Measurements from ENCODE around the gene RUNX3.

RUNX3 gene

GRCh38 chr1:24861821-24862727 lies 68.0 kb downstream of the RUNX3 start:
- DNase-seq = no peak

- no peak for DNase-seq
Measured at GRCh38 chr1:24860841-24861240, 69.2 kb downstream of the RUNX3 start.

DNA sequence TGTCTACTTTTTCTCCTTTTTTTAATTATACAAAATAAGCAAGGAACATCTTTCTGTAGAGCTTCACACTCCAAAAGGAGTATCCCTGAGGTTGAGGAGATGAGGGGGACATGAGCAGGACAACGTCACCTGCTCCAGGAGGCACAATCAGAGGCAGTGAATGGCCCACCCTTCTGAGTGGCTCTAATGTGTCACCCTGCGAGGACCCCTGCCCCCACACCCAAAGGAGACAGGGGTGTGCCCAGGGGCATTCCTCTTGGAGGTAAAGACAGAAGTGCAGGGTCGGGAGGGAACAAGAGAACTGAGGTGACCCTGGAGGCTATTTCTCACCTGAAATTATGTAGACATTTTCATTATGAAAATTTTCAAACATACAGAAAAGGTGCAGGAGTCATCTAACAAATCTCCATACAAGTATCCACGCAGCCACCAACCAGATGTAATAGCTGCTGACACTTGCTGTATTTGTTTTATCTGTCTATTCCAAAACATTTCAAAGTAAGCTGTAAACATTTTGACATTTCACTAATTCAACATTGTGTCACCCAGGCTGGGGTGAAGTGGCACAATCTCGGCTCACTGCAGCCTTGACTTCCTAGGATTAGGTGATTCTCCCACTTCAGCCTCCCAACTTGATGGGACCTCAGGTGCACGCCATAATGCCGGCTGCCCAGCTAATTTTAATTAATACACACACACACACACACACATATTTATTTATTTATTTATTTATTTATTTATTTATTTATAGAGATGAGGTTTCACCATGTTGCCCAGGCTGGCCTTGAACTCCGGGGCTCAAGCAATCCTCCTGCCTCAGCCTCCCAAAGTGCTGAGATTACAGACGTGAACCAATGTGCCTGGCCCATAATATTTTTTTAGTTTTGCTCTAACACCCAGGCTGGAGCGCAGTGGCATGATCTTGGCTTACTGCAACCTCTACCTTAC lies 70.7 kb downstream of the RUNX3 start:
- DNase-seq = no peak

- DNase-seq = peak; percentile 23
Measured at GRCh38 chr1:24858277-24858676, 71.8 kb downstream of the RUNX3 start.

DNA sequence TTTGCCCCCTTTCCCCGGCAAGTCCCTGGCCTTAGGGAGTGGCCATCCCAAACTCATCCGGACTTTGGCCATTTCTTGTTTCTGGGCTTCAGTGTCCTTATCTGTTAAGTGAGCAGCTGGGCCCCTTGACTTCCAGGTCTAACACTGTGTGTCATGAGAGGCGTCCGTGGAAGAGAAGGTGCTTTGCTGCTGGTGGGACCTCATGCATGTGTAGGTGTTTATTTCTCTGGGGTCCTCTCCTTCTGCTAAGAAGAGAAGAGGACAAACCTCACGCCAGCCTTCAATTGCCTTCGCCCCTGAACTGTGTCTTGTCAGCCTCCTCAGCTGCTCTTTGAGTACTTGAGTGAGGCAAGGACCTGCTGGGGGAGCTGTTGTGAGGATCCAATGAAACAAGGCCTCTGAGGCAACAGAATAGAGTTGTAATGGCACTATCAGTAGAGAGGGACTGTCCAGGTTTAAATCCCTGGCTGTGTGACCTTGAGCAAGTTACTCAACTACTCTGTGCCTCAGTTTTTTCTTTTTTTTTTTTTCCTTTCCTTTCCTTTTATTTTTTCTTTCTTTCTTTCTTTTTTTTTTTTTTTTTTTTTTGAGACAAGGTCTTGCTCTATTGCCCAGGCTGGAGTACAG lies 72.5 kb downstream of the RUNX3 start:
- no peak for DNase-seq

DNA sequence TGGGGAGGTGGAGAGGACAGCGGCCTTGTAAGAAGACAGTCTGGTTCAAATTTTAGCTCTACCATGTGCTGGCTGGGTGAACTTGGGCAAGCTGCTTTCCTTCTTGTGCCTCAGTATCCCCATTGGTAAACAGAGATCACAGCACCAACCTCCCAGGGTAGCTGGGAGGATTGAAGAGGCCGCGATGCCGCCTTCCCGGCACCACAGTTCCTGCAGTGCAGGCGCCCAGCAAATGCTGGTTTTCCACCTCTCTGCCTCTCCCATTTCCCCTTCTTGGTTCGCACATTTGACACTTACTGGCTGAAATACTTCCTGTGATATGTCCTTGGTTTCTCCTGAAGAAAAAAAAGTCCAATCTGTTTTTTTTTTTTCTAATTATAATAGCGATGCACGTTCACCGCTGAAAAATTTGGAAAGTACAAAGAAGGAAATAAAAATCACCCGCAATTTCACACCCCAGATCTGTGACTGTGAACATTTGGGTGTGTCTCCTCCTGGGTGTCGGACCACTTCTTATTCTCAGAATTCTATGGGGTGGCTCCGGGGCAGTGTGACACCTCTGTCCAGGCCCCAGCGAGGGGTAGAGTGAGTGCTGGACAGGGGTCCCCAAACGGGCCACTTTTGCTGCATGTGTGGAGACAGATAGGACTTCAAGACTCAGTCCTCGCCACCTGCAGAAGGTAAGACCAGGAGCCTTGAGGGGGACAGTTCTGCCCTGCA lies 73.1 kb downstream of the RUNX3 start:
- no peak for DNase-seq

- no peak for DNase-seq
Measured at GRCh38 chr1:24855474-24855873, 74.6 kb downstream of the RUNX3 start.

DNA sequence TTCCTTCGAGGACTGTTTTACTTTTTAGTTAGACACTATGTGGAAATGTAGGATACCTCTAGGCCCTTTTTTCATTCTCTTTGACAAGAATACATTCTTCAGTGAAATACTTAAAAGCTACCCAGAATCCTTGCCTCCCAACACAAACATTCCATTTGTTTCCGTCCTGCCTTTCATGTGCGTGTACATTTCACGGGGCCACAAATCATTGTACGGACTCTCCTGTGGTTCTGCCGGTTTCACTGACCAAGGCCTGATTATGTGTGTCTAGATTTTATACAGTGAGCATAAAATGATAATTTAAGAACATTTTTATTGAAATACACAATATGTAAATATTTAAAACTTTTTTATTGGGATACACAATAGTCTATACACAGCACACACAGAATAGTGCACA lies 76.4 kb downstream of the RUNX3 start:
- DNase-seq = no peak

DNA sequence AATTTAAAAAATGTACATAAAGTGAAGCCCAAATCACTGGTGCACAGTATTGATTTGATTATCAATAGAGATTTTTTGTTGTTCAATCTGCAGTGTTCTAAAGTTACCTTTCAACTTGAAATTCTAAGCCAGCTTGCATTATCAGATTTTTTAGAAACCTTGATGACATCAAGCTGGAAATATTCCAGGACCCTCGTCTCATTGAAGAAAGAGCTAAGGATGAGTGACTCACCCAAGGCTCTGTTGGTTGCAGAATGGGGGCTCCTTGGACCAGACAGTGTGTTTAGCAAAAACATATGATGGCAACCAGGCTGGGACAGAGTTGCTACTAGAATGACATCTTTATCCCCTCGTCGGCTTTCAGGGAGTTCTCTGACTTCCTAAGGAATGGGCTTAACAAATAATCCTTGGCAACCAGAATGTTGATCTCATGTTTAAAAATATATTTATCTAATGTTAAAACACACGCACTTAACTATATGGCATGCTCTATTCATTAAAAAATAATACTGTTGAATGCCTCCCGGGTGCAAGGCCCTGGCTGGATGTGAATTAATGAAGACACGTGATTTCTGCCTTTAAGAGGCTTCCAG lies 79.7 kb downstream of the RUNX3 start:
- no peak for DNase-seq

DNA sequence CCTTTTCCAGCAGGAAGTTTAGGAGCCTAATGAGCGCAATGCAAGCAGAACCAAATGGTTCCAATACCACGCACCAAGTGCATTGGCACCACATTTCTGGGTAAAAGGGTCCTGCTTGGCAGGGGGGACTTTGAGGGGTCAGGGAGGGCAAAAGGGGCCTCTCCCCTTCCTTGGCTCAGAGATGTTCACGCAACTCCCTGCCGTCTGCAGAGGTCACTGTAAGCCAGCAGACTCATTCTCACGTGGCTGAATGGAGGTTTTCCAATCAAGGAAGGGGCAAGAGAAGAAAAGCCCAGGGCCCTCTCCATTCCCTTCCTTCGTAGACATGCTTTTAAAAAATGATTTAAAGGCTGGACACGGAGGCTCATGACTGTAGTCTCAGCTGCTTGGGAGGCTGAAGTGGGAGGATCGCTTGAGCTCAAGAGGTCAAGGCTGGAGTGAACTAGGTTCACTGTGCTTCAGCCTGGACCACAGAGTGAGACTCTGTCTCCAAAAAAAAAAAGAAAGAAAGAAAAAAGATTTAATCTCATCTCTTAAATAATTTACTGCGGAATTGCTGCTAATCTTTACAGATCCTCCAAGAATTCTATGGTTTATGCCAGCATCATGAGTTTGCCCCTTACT lies 80.3 kb downstream of the RUNX3 start:
- DNase-seq = peak; percentile 62

All from OCI-M1 (cell line).